B cell (primary cell): ENCODE results near the gene GPC3. TPM values are rescaled to one million over a fixed set of nuclear protein-coding genes. Genes with fewer than 3 reads are reported as not detected.
"Not testable (repeated sequence)": the region's sequence is repeated elsewhere in the genome, so short reads cannot be mapped to it uniquely, and the experiment has no call there.

Experiments
- ATAC-seq: fragments of 200-7000 bp; cut with Tn5 transposase; one replicate; pipeline ENCODE4 v1.10.0; 2021; ENCODE audit warnings: low read depth, mild to moderate bottlenecking, moderate number of reproducible peaks, moderate library complexity
- CTCF ChIA-PET: fragments of 350-600 bp; sonication (Branson Sonifier 250); formaldehyde crosslinking; loops from one replicate; lab custom pipeline; 2021; ENCODE audit warnings: antibody characterized with exemption, inconsistent platforms; lab: Charles Lee
- POLR2A ChIA-PET: fragments of 350-600 bp; sonication (Branson Sonifier 250); formaldehyde crosslinking; loops from one replicate; lab custom pipeline; 2021; ENCODE audit warnings: antibody characterized with exemption; lab: Charles Lee
- DNase-seq: peaks from one replicate; pipeline ENCODE4 v3.0.0; 2013
- H2AFZ ChIP-seq: 2 replicates; pipeline ENCODE4 v1.6.1; 2012; ENCODE audit warnings: mild to moderate bottlenecking, low read depth, low read length; ENCODE audit not compliant: insufficient read depth, poor library complexity, severe bottlenecking
- H3K27ac ChIP-seq, 2 donors: 1 replicate in 1 of 2; 2 replicates in 1 of 2; pipeline ENCODE4 v1.5.1; 2012 to 2013; ENCODE audit warnings: low read length in 2 of 2, mild to moderate bottlenecking in 2 of 2, moderate library complexity in 1 of 2
- H3K27me3 ChIP-seq, 4 experiments: fragments of 200-600 bp in 1 of 4; sonication (generic) in 1 of 4; replicated peaks in 1 of 4; 1 replicate in 2 of 4; 2 replicates in 2 of 4; pipeline versions ENCODE4 v1.6.1 to v1.7.0; 2013 to 2016; ENCODE audit warnings: low read length in 3 of 4, mild to moderate bottlenecking in 2 of 4, mixed read lengths in 1 of 4, moderate library complexity in 1 of 4; ENCODE audit not compliant: insufficient read depth in 4 of 4, control insufficient read depth in 3 of 4; ENCODE audit errors: control extremely low read depth in 1 of 4
- H3K36me3 ChIP-seq, 2 experiments: replicated peaks in 1 of 2; 1 replicate in 1 of 2; 2 replicates in 1 of 2; pipeline versions ENCODE4 v1.6.1 to v1.7.1; 2013; ENCODE audit warnings: low read length in 1 of 2; ENCODE audit not compliant: insufficient read depth in 2 of 2, control insufficient read depth in 1 of 2; ENCODE audit errors: control extremely low read depth in 1 of 2, extremely low read depth in 1 of 2
- H3K4me1 ChIP-seq, 2 donors: fragments of 200-600 bp in 1 of 2; sonication (generic) in 1 of 2; 1 replicate in 1 of 2; 2 replicates in 1 of 2; pipeline versions ENCODE4 v1.5.1 to v1.6.1; 2013 to 2017; ENCODE audit warnings: low read length in 2 of 2; ENCODE audit not compliant: control insufficient read depth in 2 of 2, insufficient read depth in 2 of 2
- H3K4me2 ChIP-seq: replicated peaks from 2 replicates; pipeline ENCODE3; 2012; ENCODE audit warnings: mild to moderate bottlenecking, low read depth, low read length; ENCODE audit not compliant: poor library complexity, severe bottlenecking
- H3K4me3 ChIP-seq, 5 experiments: fragments of 200-600 bp in 1 of 5; sonication (generic) in 1 of 5; 1 replicate in 3 of 5; 2 replicates in 2 of 5; pipeline versions ENCODE4 v1.5.1 to v1.7.0; 2011 to 2016; ENCODE audit warnings: low read length in 4 of 5, mild to moderate bottlenecking in 4 of 5, low read depth in 2 of 5, control low read depth in 1 of 5, moderate library complexity in 1 of 5; ENCODE audit not compliant: insufficient read depth in 1 of 5; ENCODE audit errors: control extremely low read depth in 1 of 5, extremely low read depth in 1 of 5
- H3K79me2 ChIP-seq: fragments of 200-600 bp; sonication (generic); one replicate; pipeline ENCODE4 v1.6.0; 2016; ENCODE audit warnings: low read length; ENCODE audit not compliant: control insufficient read depth, insufficient read depth
- H3K9ac ChIP-seq: fragments of 200-600 bp; sonication (generic); 2 replicates; pipeline ENCODE4 v1.6.1; 2017; ENCODE audit warnings: mild to moderate bottlenecking, low read length, moderate library complexity
- H3K9me3 ChIP-seq, 3 donors: one replicate each; pipeline versions ENCODE4 v1.6.1 to v1.7.1; 2013; ENCODE audit warnings: low read length in 2 of 3; ENCODE audit not compliant: control insufficient read depth in 2 of 3, insufficient read depth in 1 of 3; ENCODE audit errors: control extremely low read depth in 1 of 3
- H4K20me1 ChIP-seq: 2 replicates; pipeline ENCODE4 v1.6.0; 2012; ENCODE audit warnings: mild to moderate bottlenecking, low read length; ENCODE audit not compliant: insufficient read depth, control insufficient read depth, poor library complexity, severe bottlenecking
- H3K27ac Mint-ChIP-seq: one replicate; pipeline ENCODE4 v1.8.0; 2021; ENCODE audit warnings: mixed read lengths
- H3K27me3 Mint-ChIP-seq: one replicate; pipeline ENCODE4 v1.8.0; 2021; ENCODE audit warnings: mixed read lengths
- H3K4me1 Mint-ChIP-seq: one replicate; pipeline ENCODE4 v1.8.0; 2021; ENCODE audit warnings: mixed read lengths
- H3K4me3 Mint-ChIP-seq: one replicate; pipeline ENCODE4 v1.8.0; 2021; ENCODE audit warnings: mixed read lengths
- H3K9me3 Mint-ChIP-seq: one replicate; pipeline ENCODE4 v1.8.0; 2022; ENCODE audit warnings: mixed read lengths; ENCODE audit not compliant: insufficient read depth
- CTCF ChIP-seq: fragments of 200-600 bp; IDR thresholded peaks from one replicate; pipeline ENCODE4 v1.8.0; 2022; ENCODE audit warnings: antibody characterized with exemption, mild to moderate bottlenecking
- EZH2 ChIP-seq: IDR thresholded peaks from 2 replicates; pipeline ENCODE4 v1.6.1; 2012; ENCODE audit warnings: borderline replicate concordance, low read depth, mild to moderate bottlenecking, moderate library complexity, low read length; ENCODE audit not compliant: insufficient read depth, poor library complexity, severe bottlenecking
- WGBS: methylation state at CpG from one replicate; pipeline ENCODE4 v1.1.5; 2013; ENCODE audit warnings: missing lambda C conversion rate; ENCODE audit not compliant: insufficient coverage; 5-methylcytosine and 5-hydroxymethylcytosine counted together
- intact Hi-C: fragments of 100-400 bp; cut with micrococcal nuclease; formaldehyde crosslinking; loops from one replicate; pipeline ENCODE4 v1.10.0; 2022
- polyA plus RNA-seq: library from polyadenylated mRNA; depleted of rRNA; stranded (reverse); fragments of >200 nt; gene quantifications from 2 replicates; pipeline ENCODE4 v1.2.3, GENCODE V29; 2012
- total RNA-seq, 2 donors: library from RNA; stranded (reverse); fragments of 120-200 nt in 1 of 2; gene quantifications; 1 replicate in 1 of 2; 2 replicates in 1 of 2; pipeline versions ENCODE4 v1.2.3 to v1.2.4, GENCODE V29; 2013 to 2022

Gene GPC3
- total and polyA plus RNA-seq, 2 donors (not counting 1 experiment from before 2014, with no cell fraction given), result not detected

- TF ChIP-seq EZH2 (no peak), CTCF (no peak)
- Histone ChIP-seq H3K4me3 (no peak overlapping the region), H3K4me1 (no peaks in the 10 kb centered on the region), H3K9ac (no peak overlapping the region), H3K27me3 (no peaks in the 10 kb centered on the region), H3K36me3 (no peaks in the 10 kb centered on the region), H2AFZ (no peak overlapping the region), H3K9me3 (no peaks in the 10 kb centered on the region), H3K27ac (no peak overlapping the region), H3K79me2 (no peaks in the 10 kb centered on the region), H4K20me1 (no peaks in the 10 kb centered on the region), H3K4me2 (no peak overlapping the region)
- no peak overlapping the region for H3K27ac Mint-ChIP-seq
- H3K4me1 Mint-ChIP-seq, result no peaks in the 10 kb centered on the region
- H3K9me3 Mint-ChIP-seq, result no peaks in the 10 kb centered on the region
- ChIA-PET POLR2A (no interaction called here), CTCF (no interaction called here)
- DNase-seq (no peak), ATAC-seq (no peak)
- no peaks in the 10 kb centered on the region for H3K27me3 Mint-ChIP-seq
- intact Hi-C loops, result no loop called here
- no peak overlapping the region for H3K4me3 Mint-ChIP-seq
- WGBS, result no CpG with 5 or more reads among the region's 1 CpG
These were observed 96.4 kb downstream of the GPC3 start for GRCh38 chrX:133888984-133889383.

- H3K36me3 ChIP-seq, H3K4me1 Mint-ChIP-seq, H3K4me2 ChIP-seq, H3K4me3 Mint-ChIP-seq, H3K9me3 Mint-ChIP-seq, H3K27ac Mint-ChIP-seq, H3K27me3 ChIP-seq, H4K20me1 ChIP-seq, H3K27ac ChIP-seq, DNase-seq, POLR2A ChIA-PET, H3K9me3 ChIP-seq, H2AFZ ChIP-seq, H3K9ac ChIP-seq, ATAC-seq, H3K4me1 ChIP-seq, H3K27me3 Mint-ChIP-seq, H3K4me3 ChIP-seq, CTCF ChIA-PET, H3K79me2 ChIP-seq, intact Hi-C loops: not testable (repeated sequence)
- WGBS, result no CpG with 5 or more reads among the region's 3 CpGs
These were observed 97.3 kb downstream of the GPC3 start for GRCh38 chrX:133888084-133888483.
